Right lobe of liver (tissue), 4 donors: ENCODE results near the gene RTKN.

Experiments used
- POLR2A ChIP-seq: fragments of 450-650 bp; IDR thresholded peaks from one replicate; pipeline ENCODE4 v1.6.1; 2017; ENCODE audit warnings: antibody characterized with exemption, mild to moderate bottlenecking
- TF ChIP-seq, protein P1 (sequence below), 4 donors: fragments of 200-600 bp in 3 of 4; fragments of 450-650 bp in 1 of 4; IDR thresholded peaks; one replicate each; pipeline versions ENCODE4 v1.5.1 to v1.8.0; 2016 to 2022; ENCODE audit warnings: antibody characterized with exemption in 4 of 4, mild to moderate bottlenecking in 2 of 4
- donor health status: DM: no; HTN: no; CAD: no.
- donor health status: DM: no; HTN: no; CAD: no.
- donor health status: DM: no; HTN: yes; CAD: no.

DNA sequence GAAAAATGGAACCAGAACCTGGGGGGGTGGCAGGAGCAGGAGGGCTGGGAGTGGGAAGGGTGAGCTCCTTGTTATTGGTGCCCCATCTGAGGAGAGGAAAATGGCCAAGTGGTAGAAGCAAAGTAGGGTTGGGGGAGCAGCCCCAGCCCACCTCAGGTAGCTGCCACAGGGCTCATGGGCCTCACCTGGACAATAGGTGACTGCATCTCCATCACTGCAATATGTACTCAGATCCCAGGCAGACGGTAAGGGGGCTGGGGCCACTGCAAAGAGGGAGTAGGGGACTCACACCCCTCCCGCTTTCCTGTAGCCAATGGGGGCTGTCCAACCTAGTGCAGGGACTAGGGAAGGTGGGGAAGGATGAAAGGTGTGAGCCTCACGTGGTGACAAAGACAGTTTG is 24.5 kb downstream of the RTKN start:
- TF ChIP-seq, protein P1, sequence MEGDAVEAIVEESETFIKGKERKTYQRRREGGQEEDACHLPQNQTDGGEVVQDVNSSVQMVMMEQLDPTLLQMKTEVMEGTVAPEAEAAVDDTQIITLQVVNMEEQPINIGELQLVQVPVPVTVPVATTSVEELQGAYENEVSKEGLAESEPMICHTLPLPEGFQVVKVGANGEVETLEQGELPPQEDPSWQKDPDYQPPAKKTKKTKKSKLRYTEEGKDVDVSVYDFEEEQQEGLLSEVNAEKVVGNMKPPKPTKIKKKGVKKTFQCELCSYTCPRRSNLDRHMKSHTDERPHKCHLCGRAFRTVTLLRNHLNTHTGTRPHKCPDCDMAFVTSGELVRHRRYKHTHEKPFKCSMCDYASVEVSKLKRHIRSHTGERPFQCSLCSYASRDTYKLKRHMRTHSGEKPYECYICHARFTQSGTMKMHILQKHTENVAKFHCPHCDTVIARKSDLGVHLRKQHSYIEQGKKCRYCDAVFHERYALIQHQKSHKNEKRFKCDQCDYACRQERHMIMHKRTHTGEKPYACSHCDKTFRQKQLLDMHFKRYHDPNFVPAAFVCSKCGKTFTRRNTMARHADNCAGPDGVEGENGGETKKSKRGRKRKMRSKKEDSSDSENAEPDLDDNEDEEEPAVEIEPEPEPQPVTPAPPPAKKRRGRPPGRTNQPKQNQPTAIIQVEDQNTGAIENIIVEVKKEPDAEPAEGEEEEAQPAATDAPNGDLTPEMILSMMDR (IDR thresholded peaks at IDR 0.05): no peak
- no peak for TF ChIP-seq POLR2A
